ENCODE measurements around the gene GBP4.
A peak's percentile ranks its signal among the peaks of the same experiment; 100 is the strongest.
"Not testable (repeated sequence)": the region's sequence is repeated elsewhere in the genome, so short reads cannot be mapped to it uniquely, and the experiment has no call there.

The GBP4 gene

GRCh38 chr1:89198491-89199072 lies at the start of gene GBP4:
GBP4 (minus strand) TSS chr1:89198942; CDS start chr1:89198834, 108 bp downstream.
- DNase-seq (ENCODE audit: low spot score) = peak; percentile 73
- TF ChIP-seq CTCF (IDR thresholded peaks at IDR 0.05) = no peak
- Histone ChIP-seq H3K4me3 (peak within 1 kb of the TSS; percentile 81), H3K27ac (peak within 1 kb of the TSS; percentile 39 to 78)

- no peak for TF ChIP-seq CTCF (IDR thresholded peaks at IDR 0.05)
- Histone ChIP-seq H3K27ac (no peak overlapping the region), H3K4me3 (no peak overlapping the region)
- no peak for DNase-seq (ENCODE audit: low spot score)
Measured at GRCh38 chr1:89243046-89243445, 44.3 kb upstream of the GBP4 start.

- no peak for DNase-seq (ENCODE audit: low spot score)
- no peak for TF ChIP-seq CTCF (IDR thresholded peaks at IDR 0.05)
- Histone ChIP-seq H3K4me3 (no peak overlapping the region), H3K27ac (no peak overlapping the region)
Measured at GRCh38 chr1:89221341-89221740, 22.6 kb upstream of the GBP4 start.

GRCh38 chr1:89219851-89220250 lies 21.1 kb upstream of the GBP4 start:
- not testable (repeated sequence) for H3K27ac ChIP-seq; DNase-seq (ENCODE audit: low spot score); H3K4me3 ChIP-seq

GRCh38 chr1:89218941-89219340 lies 20.2 kb upstream of the GBP4 start:
- DNase-seq (ENCODE audit: low spot score); H3K27ac ChIP-seq; H3K4me3 ChIP-seq: not testable (repeated sequence)

GRCh38 chr1:89213347-89213746 lies 14.6 kb upstream of the GBP4 start:
- Histone ChIP-seq H3K4me3 (no peak overlapping the region), H3K27ac (no peak overlapping the region)
- DNase-seq (ENCODE audit: low spot score) = no peak
- no peak for TF ChIP-seq CTCF (IDR thresholded peaks at IDR 0.05)

GRCh38 chr1:89211035-89211634 lies 12.4 kb upstream of the GBP4 start:
- no peak overlapping the region for H3K4me3 ChIP-seq

More at GRCh38 chr1:89211035-89211634, 12.4 kb upstream of the GBP4 start:
- no peak overlapping the region for H3K27ac ChIP-seq
- DNase-seq (ENCODE audit: low spot score) = no peak
- TF ChIP-seq CTCF (IDR thresholded peaks at IDR 0.05) = no peak
